HepG2 (cell line): ENCODE measurements around the gene MMS19. TPM values are rescaled to one million over a fixed set of nuclear protein-coding genes. Genes with fewer than 3 reads are reported as not detected.

Experiments used
- ATAC-seq: fragments of 200-7000 bp; cut with Tn5 transposase; 3 replicates; pipeline ENCODE4 v1.9.1; 2020; ENCODE audit warnings: mild to moderate bottlenecking, moderate library complexity
- BruUV-seq: library from RNA; stranded (reverse); fragments of 400-500 nt; replicated peaks from 2 replicates; lab custom pipeline; 2021; lab: Mats Ljungman, UMichigan
- CTCF ChIA-PET: fragments of 300-600 bp; formaldehyde crosslinking; extraction: SDS; loops from one replicate; lab custom pipeline; 2021; ENCODE audit warnings: low total read pairs, inconsistent platforms, low intra/inter-chr PET ratio; lab: Yijun Ruan, JAX
- POLR2A ChIA-PET: fragments of 350-600 bp; sonication (Branson Sonifier 250); formaldehyde crosslinking; loops from one replicate; lab custom pipeline; 2020; ENCODE audit warnings: antibody characterized with exemption, inconsistent platforms; lab: Yijun Ruan, JAX
- DNase-seq: peaks from one replicate; pipeline ENCODE4 v3.0.0-alpha.2; 2015; ENCODE audit warnings: low spot score
- FAIRE-seq: peaks from 3 replicates; lab custom pipeline; 2011; peaks lifted over from hg19 to GRCh38; lab: Jason Lieb, UNC
- H2AFZ ChIP-seq: one replicate; pipeline ENCODE4 v1.6.1; 2011; ENCODE audit warnings: low read length, inconsistent platforms
- H3K27ac ChIP-seq: fragments of 300-600 bp; 3 replicates; pipeline ENCODE4 v1.8.0; 2011; ENCODE audit warnings: mixed run types, mild to moderate bottlenecking, mixed read lengths, low read length, inconsistent platforms; ENCODE audit not compliant: insufficient read depth; ENCODE audit errors: extremely low read length
- H3K27me3 ChIP-seq, 2 experiments: fragments of 200-600 bp in 1 of 2; 2 replicates in 1 of 2; 3 replicates in 1 of 2; pipeline versions ENCODE4 v1.6.0 to v1.8.0; 2011; ENCODE audit warnings: low read length in 2 of 2, mild to moderate bottlenecking in 2 of 2, moderate library complexity in 2 of 2, inconsistent platforms in 1 of 2; ENCODE audit not compliant: insufficient read depth in 2 of 2, control insufficient read depth in 1 of 2
- H3K36me3 ChIP-seq, 2 experiments: fragments of 200-600 bp in 1 of 2; replicated peaks in 1 of 2; 2 replicates in 1 of 2; 3 replicates in 1 of 2; pipeline versions ENCODE4 v1.5.1 to v1.8.0; 2011; ENCODE audit warnings: low read length in 2 of 2, inconsistent platforms in 1 of 2; ENCODE audit not compliant: insufficient read depth in 2 of 2, control insufficient read depth in 1 of 2
- H3K4me1 ChIP-seq: 2 replicates; pipeline ENCODE4 v1.5.1; 2012; ENCODE audit warnings: low read length, inconsistent platforms; ENCODE audit not compliant: insufficient read depth
- H3K4me2 ChIP-seq: 2 replicates; pipeline ENCODE4 v1.6.0; 2011; ENCODE audit warnings: low read depth, low read length, inconsistent platforms
- H3K4me3 ChIP-seq, 3 experiments: fragments of 200-600 bp in 1 of 3; sonication (generic), shearing (Covaris generic) in 1 of 3; replicated peaks in 1 of 3; 2 replicates each; pipeline ENCODE4 v1.5.1; 2011 to 2016; ENCODE audit warnings: low read length in 3 of 3, inconsistent platforms in 2 of 3, low read depth in 2 of 3, mild to moderate bottlenecking in 2 of 3, control low read depth in 1 of 3, mixed read lengths in 1 of 3; ENCODE audit not compliant: insufficient read depth in 1 of 3
- H3K79me2 ChIP-seq: one replicate; pipeline ENCODE4 v1.6.1; 2011; ENCODE audit warnings: low read length, inconsistent platforms; ENCODE audit not compliant: insufficient read depth
- H3K9ac ChIP-seq: 2 replicates; pipeline ENCODE4 v1.6.0; 2011; ENCODE audit warnings: mild to moderate bottlenecking, low read depth, low read length, inconsistent platforms; ENCODE audit not compliant: insufficient read depth
- H3K9me3 ChIP-seq: 2 replicates; pipeline ENCODE4 v1.5.1; 2012; ENCODE audit warnings: mild to moderate bottlenecking, low read length
- H4K20me1 ChIP-seq: 2 replicates; pipeline ENCODE4 v1.6.0; 2011; ENCODE audit warnings: inconsistent platforms, mild to moderate bottlenecking, low read length, moderate library complexity; ENCODE audit not compliant: insufficient read depth
- ARNT2 ChIP-seq: sonication (generic); formaldehyde crosslinking; IDR thresholded peaks from 2 replicates; pipeline ENCODE4 v1.8.0; 2022; ENCODE audit warnings: mild to moderate bottlenecking, low read depth, missing genetic modification reagents, moderate library complexity
- ETV5 ChIP-seq: IDR thresholded peaks from 2 replicates; pipeline ENCODE4 v1.6.1; 2018; ENCODE audit warnings: missing biosample characterization, missing genetic modification reagents, inconsistent platforms, borderline replicate concordance
- FOXC1 ChIP-seq: sonication (generic); formaldehyde crosslinking; IDR thresholded peaks from 2 replicates; pipeline ENCODE4 v1.8.0; 2022; ENCODE audit warnings: mild to moderate bottlenecking, missing genetic modification reagents, borderline replicate concordance
- FOXO1 ChIP-seq: sonication (generic); formaldehyde crosslinking; IDR thresholded peaks from 2 replicates; pipeline ENCODE4 v1.4.0; 2020; ENCODE audit warnings: missing genetic modification reagents
- MED13 ChIP-seq: sonication (generic); formaldehyde crosslinking; IDR thresholded peaks from 2 replicates; pipeline ENCODE4 v1.5.0; 2020; ENCODE audit warnings: missing genetic modification reagents
- PHF8 ChIP-seq: sonication (generic); formaldehyde crosslinking; IDR thresholded peaks from 2 replicates; pipeline ENCODE4 v1.5.0; 2020; ENCODE audit warnings: missing genetic modification reagents
- RXRB ChIP-seq: IDR thresholded peaks from 2 replicates; pipeline ENCODE4 v1.6.1; 2016; ENCODE audit warnings: borderline replicate concordance, missing genetic modification reagents, missing compliant biosample characterization
- SAFB2 ChIP-seq: sonication (generic); formaldehyde crosslinking; IDR thresholded peaks from 2 replicates; pipeline ENCODE4 v1.5.1; 2020; ENCODE audit warnings: missing genetic modification reagents, low read depth, mild to moderate bottlenecking, borderline replicate concordance
- SP140L ChIP-seq: sonication (generic); formaldehyde crosslinking; IDR thresholded peaks from 2 replicates; pipeline ENCODE4 v1.4.0; 2020; ENCODE audit warnings: missing genetic modification reagents, borderline replicate concordance
- XRCC5 ChIP-seq: fragments of 200-400 bp; formaldehyde crosslinking; optimal IDR thresholded peaks from 2 replicates; pipeline ENCODE3; 2017; ENCODE audit warnings: mild to moderate bottlenecking, low read length
- ZNF224 ChIP-seq: sonication (generic); formaldehyde crosslinking; IDR thresholded peaks from 2 replicates; pipeline ENCODE4 v1.5.0; 2020; ENCODE audit warnings: mild to moderate bottlenecking, missing genetic modification reagents
- ZNF572 ChIP-seq: sonication (generic); formaldehyde crosslinking; IDR thresholded peaks from 2 replicates; pipeline ENCODE4 v1.5.1; 2020; ENCODE audit warnings: mild to moderate bottlenecking, missing genetic modification reagents
- WGBS: methylation state at CpG from one replicate; pipeline ENCODE4 v1.1.6; 2017; ENCODE audit warnings: low lambda C conversion rate; 5-methylcytosine and 5-hydroxymethylcytosine counted together
- in situ Hi-C: cut with HindIII; loops from 2 replicates; pipeline ENCODE4 v1.10.0; 2017; ENCODE audit warnings: low pct_unique_long_range_greater_than_20kb; ENCODE audit not compliant: extremely low pct_ligation_motif_present
- intact Hi-C: fragments of 100-400 bp; cut with micrococcal nuclease; formaldehyde crosslinking; loops from one replicate; pipeline ENCODE4 v1.10.0; 2022; ENCODE audit not compliant: unreplicated experiment
- polyA plus RNA-seq, 8 experiments: library from polyadenylated mRNA; depleted of rRNA in 3 of 8; stranded (reverse) in 7 of 8; unstranded in 1 of 8; fragments of >200 nt; fragmentation: Illumina TruSeq in 4 of 8; extraction: Trizol in 4 of 8; gene quantifications; 2 replicates each; pipeline versions ENCODE4 v1.2.1 to v1.2.3, GENCODE V29; 2011 to 2016; ENCODE audit warnings: low read depth in 4 of 8, missing spikeins in 1 of 8, mixed read lengths in 1 of 8; ENCODE audit not compliant: insufficient read depth in 1 of 8
- total RNA-seq, 5 experiments: library from RNA; depleted of rRNA; stranded (reverse); fragments of >200 nt; fragmentation: Illumina TruSeq; extraction: Trizol; gene quantifications; 2 replicates each; pipeline ENCODE4 v1.2.3, GENCODE V29; 2016; ENCODE audit warnings: low read depth in 1 of 5
- TF ChIP-seq, protein P1 (sequence below): IDR thresholded peaks from 2 replicates; pipeline ENCODE4 v1.6.1; 2012; ENCODE audit warnings: low read depth, low read length, improper control_type of control experiment
- TF ChIP-seq, protein P2 (sequence below): sonication (generic); formaldehyde crosslinking; conservative IDR thresholded peaks from 2 replicates; pipeline ENCODE4 v1.4.0; 2020; ENCODE audit warnings: missing genetic modification reagents
- TF ChIP-seq, protein P3 (sequence below), 2 experiments: IDR thresholded peaks; 2 replicates each; pipeline ENCODE4 v1.6.1; 2011 to 2012; ENCODE audit warnings: low read length in 2 of 2, borderline replicate concordance in 1 of 2, low read depth in 1 of 2, mild to moderate bottlenecking in 1 of 2, moderate library complexity in 1 of 2
- TF ChIP-seq, protein P4 (sequence below): sonication (generic); formaldehyde crosslinking; IDR thresholded peaks from 2 replicates; pipeline ENCODE4 v1.5.0; 2020; ENCODE audit warnings: missing genetic modification reagents

Gene MMS19
- total and polyA plus RNA-seq, 2 of the 13 experiments (the other 11 are each of a cell fraction or from before 2014, with no cell fraction given) = 76.4 to 107 TPM

DNA sequence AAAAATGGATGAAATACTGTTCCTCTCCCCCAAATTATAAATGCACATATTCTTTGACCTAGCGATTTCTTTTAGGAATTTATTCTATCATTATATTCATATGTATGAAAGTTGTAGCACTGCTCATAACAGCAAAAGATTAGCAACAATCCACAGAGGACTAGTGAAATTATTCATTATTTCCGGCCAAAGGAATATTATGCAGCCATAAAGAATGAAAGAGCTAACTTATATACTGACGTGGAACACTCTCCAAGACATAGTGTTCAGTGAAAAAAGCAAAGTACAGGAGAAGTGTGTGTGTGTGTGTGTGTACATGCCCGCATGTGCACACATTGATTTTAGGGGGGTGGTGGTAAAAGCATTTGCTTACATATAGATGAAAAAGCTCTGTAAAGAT, 23.3 kb downstream of the MMS19 start:
- no peak overlapping the region for H3K4me2 ChIP-seq
- H3K27ac ChIP-seq = no peak overlapping the region
- H3K4me1 ChIP-seq = peaks cover 11% of the 10 kb centered on the region
- no peaks in the 10 kb centered on the region for H3K9me3 ChIP-seq
- 97% methylated on average over 4 of the region's 4 CpGs for WGBS
- peaks cover 27 to 80% of the 10 kb centered on the region in 2 experiments for H3K36me3 ChIP-seq
- no peaks in the 10 kb centered on the region for H3K27me3 ChIP-seq
- CTCF ChIA-PET = no interaction called here
- FAIRE-seq (no peak), DNase-seq (no peak), ATAC-seq (no peak)
- no peak overlapping the region for H2AFZ ChIP-seq
- no peak overlapping the region for H3K9ac ChIP-seq
- in situ Hi-C loops = no loop called here
- H3K79me2 ChIP-seq = no peaks in the 10 kb centered on the region
- H3K4me3 ChIP-seq = no peak overlapping the region
- BruUV-seq = no TSS peak
- H4K20me1 ChIP-seq = no peaks in the 10 kb centered on the region
- POLR2A ChIA-PET = no interaction called here
- intact Hi-C loops = no loop called here
- TF ChIP-seq, protein P1, sequence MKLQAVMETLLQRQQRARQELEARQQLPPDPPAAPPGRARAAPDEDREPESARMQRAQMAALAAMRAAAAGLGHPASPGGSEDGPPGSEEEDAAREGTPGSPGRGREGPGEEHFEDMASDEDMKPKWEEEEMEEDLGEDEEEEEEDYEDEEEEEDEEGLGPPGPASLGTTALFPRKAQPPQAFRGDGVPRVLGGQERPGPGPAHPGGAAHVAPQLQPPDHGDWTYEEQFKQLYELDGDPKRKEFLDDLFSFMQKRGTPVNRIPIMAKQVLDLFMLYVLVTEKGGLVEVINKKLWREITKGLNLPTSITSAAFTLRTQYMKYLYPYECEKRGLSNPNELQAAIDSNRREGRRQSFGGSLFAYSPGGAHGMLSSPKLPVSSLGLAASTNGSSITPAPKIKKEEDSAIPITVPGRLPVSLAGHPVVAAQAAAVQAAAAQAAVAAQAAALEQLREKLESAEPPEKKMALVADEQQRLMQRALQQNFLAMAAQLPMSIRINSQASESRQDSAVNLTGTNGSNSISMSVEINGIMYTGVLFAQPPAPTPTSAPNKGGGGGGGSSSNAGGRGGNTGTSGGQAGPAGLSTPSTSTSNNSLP = no peak
- TF ChIP-seq ZNF572 (CRISPR knock-in tag) = no peak
- no peak for TF ChIP-seq FOXC1 (CRISPR knock-in tag)
- no peak for TF ChIP-seq SAFB2 (CRISPR knock-in tag)
- TF ChIP-seq ETV5 (CRISPR knock-in tag) = no peak
- no peak for TF ChIP-seq ZNF224
- TF ChIP-seq, protein P2, sequence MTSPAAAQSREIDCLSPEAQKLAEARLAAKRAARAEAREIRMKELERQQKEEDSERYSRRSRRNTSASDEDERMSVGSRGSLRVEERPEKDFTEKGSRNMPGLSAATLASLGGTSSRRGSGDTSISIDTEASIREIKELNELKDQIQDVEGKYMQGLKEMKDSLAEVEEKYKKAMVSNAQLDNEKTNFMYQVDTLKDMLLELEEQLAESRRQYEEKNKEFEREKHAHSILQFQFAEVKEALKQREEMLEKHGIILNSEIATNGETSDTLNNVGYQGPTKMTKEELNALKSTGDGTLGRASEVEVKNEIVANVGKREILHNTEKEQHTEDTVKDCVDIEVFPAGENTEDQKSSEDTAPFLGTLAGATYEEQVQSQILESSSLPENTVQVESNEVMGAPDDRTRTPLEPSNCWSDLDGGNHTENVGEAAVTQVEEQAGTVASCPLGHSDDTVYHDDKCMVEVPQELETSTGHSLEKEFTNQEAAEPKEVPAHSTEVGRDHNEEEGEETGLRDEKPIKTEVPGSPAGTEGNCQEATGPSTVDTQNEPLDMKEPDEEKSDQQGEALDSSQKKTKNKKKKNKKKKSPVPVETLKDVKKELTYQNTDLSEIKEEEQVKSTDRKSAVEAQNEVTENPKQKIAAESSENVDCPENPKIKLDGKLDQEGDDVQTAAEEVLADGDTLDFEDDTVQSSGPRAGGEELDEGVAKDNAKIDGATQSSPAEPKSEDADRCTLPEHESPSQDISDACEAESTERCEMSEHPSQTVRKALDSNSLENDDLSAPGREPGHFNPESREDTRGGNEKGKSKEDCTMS = no peak
- TF ChIP-seq XRCC5 = no peak
- no peak for TF ChIP-seq PHF8
- TF ChIP-seq, protein P3, sequence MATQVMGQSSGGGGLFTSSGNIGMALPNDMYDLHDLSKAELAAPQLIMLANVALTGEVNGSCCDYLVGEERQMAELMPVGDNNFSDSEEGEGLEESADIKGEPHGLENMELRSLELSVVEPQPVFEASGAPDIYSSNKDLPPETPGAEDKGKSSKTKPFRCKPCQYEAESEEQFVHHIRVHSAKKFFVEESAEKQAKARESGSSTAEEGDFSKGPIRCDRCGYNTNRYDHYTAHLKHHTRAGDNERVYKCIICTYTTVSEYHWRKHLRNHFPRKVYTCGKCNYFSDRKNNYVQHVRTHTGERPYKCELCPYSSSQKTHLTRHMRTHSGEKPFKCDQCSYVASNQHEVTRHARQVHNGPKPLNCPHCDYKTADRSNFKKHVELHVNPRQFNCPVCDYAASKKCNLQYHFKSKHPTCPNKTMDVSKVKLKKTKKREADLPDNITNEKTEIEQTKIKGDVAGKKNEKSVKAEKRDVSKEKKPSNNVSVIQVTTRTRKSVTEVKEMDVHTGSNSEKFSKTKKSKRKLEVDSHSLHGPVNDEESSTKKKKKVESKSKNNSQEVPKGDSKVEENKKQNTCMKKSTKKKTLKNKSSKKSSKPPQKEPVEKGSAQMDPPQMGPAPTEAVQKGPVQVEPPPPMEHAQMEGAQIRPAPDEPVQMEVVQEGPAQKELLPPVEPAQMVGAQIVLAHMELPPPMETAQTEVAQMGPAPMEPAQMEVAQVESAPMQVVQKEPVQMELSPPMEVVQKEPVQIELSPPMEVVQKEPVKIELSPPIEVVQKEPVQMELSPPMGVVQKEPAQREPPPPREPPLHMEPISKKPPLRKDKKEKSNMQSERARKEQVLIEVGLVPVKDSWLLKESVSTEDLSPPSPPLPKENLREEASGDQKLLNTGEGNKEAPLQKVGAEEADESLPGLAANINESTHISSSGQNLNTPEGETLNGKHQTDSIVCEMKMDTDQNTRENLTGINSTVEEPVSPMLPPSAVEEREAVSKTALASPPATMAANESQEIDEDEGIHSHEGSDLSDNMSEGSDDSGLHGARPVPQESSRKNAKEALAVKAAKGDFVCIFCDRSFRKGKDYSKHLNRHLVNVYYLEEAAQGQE (IDR thresholded peaks at IDR 0.05; ENCODE audit: borderline replicate concordance in 1 of 2, low read depth in 1 of 2, low read length in 2 of 2) = no peak
- no peak for TF ChIP-seq SP140L
- no peak for TF ChIP-seq MED13 (CRISPR knock-in tag)
- no peak for TF ChIP-seq FOXO1 (CRISPR knock-in tag)
- no peak for TF ChIP-seq ARNT2
- no peak for TF ChIP-seq RXRB
- TF ChIP-seq, protein P4, sequence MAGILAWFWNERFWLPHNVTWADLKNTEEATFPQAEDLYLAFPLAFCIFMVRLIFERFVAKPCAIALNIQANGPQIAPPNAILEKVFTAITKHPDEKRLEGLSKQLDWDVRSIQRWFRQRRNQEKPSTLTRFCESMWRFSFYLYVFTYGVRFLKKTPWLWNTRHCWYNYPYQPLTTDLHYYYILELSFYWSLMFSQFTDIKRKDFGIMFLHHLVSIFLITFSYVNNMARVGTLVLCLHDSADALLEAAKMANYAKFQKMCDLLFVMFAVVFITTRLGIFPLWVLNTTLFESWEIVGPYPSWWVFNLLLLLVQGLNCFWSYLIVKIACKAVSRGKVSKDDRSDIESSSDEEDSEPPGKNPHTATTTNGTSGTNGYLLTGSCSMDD (CRISPR knock-in tag) = no peak
